IPS DF 19.7 (cell line): ENCODE results near the gene PDLIM5.
"Not testable (repeated sequence)": the region's sequence is repeated elsewhere in the genome, so short reads cannot be mapped to it uniquely, and the experiment has no call there.

ENCODE experiments used
- DNase-seq: peaks from one replicate; pipeline ENCODE4 v3.0.0-alpha.2; 2013; ENCODE audit warnings: low read depth, low spot score

PDLIM5 gene

DNA sequence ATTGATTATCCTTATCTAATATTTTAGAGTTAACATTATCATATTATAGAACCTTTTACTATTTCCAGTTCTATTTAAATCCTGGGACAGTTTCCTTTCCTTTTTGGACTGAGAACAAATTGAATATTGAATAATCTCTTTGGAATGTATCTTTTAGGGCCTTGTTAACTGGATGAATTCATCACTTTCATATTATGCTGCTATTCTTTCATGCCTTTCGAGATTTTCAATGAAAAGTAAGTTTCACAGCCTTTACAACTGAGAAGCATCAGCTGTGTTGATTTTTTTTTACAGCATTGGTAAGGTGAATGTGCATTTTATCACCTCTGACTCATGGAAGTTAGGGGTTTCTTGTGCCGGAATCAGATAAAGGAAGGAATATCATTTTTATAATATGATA is 39.6 kb downstream of the PDLIM5 start:
- DNase-seq, result no peak

- no peak for DNase-seq
These were observed 43.7 kb downstream of the PDLIM5 start for GRCh38 chr4:94495408-94495807.

- no peak for DNase-seq
These were observed 45.9 kb downstream of the PDLIM5 start for GRCh38 chr4:94497690-94498089.

DNA sequence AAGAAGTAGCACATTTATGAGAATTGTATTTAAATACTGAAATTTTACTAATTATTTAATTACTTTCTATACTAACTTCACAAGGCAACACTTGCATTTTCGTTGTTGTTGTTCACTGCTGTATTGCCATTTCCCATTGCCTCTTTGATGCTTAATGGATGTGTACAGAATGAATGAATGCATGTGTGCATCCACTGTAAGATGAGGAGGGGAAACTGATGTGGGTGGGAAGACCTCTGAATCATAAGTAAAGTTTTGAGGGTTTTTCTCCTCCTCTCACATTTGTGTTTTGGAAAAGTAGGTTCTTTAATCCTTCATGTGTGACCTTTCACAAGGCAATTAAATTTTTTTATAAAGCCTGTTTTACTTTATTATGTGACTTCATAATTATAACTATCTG is 46.8 kb downstream of the PDLIM5 start:
- no peak for DNase-seq

GRCh38 chr4:94500685-94501084 is 48.9 kb downstream of the PDLIM5 start:
- no peak for DNase-seq

- no peak for DNase-seq
These were observed 52.8 kb downstream of the PDLIM5 start for GRCh38 chr4:94504545-94504944.

GRCh38 chr4:94506822-94507221 is 55.1 kb downstream of the PDLIM5 start:
- no peak for DNase-seq

GRCh38 chr4:94507281-94507680 is 55.5 kb downstream of the PDLIM5 start:
- no peak for DNase-seq

DNA sequence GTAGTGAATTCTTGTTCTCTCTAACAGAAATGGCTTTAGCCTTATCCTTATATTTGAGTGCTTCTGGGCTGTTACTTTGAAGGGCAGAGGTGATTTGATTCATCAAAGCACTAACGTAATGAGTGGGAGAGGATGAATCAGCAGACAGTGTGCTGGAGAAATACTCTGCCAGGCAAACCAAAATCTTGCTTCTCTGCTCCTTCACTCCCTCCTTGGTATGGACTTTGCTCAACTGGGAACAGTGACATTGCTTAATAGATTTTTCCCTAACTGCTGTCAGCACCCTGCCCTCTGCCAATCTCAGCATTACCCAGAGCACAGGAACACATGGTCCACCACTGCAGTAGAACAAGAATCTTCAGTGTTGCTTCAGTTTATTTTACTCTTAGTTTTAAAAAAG is 56.0 kb downstream of the PDLIM5 start:
- no peak for DNase-seq

DNA sequence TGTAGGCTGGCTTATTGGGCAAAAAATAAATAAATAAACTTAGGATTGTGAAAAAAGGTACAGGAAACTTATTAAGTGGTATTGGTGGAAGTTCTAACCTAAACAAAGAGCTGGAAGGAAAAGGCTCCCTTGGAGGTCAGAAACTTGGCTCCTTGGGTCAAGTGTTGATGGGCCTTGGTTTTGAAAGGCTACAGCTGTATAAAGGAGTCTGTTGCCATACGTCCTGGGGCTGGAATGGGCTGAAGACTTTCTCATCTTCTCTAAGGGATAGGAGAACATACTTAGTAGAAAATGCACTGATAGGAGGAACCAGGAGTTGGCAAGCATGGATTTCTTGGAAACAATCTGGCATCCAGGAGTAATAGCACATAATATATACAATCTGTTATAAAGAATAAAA is 56.6 kb downstream of the PDLIM5 start:
- no peak for DNase-seq

DNA sequence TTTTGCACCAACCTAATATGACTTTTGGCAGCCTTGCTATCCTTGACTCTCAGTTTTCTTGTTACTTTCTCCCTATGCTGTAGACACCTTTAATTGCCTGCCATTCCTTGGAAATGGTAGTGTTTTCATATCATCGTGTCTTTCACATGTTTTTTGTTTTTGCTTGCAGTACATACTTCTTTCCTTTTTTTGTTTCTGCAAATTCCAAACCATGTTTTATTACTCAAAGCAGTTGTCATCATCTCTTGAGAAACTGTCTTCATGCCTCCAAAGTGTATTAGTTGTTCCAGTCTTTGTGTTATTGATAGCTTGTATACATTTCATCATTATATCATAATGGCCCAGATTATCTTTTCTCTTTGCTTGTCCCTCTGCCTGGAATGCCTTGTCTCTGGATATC is 57.1 kb downstream of the PDLIM5 start:
- no peak for DNase-seq

- DNase-seq, result no peak
These were observed 59.8 kb downstream of the PDLIM5 start for GRCh38 chr4:94511591-94511990.

GRCh38 chr4:94513532-94513931 is 61.8 kb downstream of the PDLIM5 start:
- DNase-seq, result not testable (repeated sequence)

DNA sequence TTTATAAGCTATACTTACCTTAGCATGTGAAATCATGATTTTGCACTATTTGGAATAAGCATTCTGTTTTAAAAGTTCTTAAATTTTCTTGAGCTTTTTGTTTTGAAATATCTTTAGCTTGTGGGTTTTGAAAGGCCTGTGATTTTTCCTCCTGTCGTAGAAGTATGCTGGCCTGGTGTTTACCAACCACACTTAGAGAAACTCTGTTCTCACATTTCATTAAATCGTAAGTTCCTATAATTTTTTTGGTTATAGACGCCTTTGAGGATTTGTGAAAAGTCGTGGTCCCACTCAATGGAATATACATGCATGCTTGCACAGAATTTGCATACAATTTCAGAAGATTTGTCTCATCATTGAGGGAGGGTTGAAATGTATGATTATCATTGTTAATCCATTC is 63.6 kb downstream of the PDLIM5 start:
- no peak for DNase-seq

DNA sequence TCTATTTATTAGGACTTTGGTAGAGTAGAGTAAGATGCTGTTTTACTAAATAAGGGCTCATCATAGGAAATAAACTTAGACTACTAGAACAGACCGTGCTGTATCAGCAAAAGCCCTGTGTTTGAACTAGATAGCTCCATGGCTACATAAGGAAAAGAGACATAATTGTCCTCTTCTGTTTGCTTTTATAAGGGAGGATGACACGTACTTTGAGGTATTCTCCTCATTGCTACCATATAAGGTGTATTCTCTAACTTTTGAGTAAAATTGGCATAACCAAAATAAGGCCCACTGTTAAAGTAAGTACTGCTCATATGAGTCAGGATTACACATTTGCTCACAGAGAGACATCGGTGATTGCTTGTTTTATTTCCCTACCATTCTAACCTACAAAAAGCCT is 64.3 kb downstream of the PDLIM5 start:
- DNase-seq, result no peak

GRCh38 chr4:94516999-94517398 is 65.3 kb downstream of the PDLIM5 start:
- no peak for DNase-seq

DNA sequence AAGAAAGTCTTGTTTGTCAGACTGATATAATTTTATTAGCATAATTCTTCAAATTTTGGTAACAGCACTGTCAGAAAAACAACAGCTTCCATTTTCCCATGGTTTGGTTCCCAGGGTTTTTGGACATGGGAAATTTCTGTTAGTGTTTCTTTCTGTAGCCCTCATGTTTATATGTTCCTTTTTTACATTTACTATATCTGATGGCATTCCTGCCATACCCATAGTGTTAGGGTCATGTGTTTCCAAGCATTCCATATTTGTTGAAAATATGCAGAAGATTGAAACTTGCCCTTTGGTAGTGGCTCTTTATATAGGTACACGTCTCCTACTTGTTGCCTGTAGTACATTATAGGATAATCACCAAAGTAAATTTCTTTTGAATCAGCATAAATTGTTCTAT is 65.8 kb downstream of the PDLIM5 start:
- no peak for DNase-seq

- DNase-seq, result no peak
These were observed 67.3 kb downstream of the PDLIM5 start for GRCh38 chr4:94519019-94519418.

DNA sequence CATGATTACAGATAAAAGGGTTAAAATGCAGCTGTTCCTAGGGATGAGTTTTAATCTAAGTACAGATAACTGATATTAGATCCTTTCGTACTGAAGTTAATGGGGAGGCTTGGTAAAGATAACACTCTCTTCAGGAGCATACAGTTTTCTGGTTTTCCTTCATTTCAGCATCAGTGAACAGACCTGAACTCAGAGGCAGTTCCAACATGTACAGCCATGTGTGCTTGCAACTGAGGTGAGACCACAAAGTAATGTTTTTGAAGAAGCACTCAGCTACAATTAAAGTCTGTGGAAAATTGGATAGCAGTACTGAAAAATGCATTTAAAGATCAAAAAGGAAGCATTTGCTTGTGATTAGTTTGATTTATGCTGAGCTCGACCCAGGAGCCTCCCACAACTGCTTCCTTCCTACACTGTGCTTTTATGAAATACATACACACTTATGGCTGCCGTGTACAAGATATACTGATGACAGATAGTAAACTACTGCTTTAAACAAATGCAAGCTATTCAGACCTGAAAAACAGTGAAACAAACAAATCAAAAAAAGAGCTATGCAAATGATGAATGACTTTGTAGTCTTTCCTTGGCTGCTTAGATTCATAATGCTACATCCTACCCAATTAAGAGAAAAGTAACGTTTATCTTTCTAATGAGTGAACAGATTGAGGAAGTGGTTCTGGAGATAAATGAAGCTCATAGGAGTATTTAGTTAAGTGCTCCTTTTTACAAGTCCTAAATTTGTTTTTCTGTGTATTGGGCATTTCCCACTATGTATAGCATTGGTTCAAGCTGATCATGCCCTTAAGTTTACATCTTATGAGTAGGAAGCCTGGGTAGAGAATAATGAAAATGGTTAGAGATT is 68.4 kb downstream of the PDLIM5 start:
- DNase-seq, result no peak

DNA sequence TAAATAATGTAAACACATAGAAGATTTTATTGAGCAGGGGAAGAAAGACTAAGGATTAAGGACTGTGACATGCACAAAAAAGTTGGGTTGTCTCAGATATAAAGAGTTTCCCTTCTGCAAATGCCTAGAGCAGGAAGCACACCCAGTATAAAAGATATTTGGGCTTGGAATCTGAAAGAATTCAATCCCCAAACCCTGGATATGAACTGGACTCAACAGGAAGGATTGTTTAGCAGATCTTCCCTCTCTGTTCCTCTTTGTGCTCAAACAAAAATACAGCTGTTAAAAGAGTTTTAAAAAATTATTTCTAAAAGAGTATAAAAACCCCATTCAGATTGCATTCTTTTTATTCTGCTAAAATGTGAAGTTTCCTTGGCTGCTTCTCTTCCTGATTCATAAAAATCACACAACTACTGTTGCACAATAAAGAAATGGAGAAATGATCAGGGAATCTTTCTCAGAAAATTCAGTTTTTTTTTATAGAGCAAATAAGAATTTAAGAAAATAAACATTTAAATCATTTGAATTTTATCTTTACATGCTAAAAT is 71.4 kb downstream of the PDLIM5 start:
- no peak for DNase-seq

- no peak for DNase-seq
These were observed 71.9 kb downstream of the PDLIM5 start for GRCh38 chr4:94523617-94524016.

- DNase-seq, result no peak
These were observed 74.4 kb downstream of the PDLIM5 start for GRCh38 chr4:94525993-94526728.
